SKM-1 treated with dmso at 0.1 percent for 144 hours (cell line): Measurements from ENCODE around the gene LIMK2.

Source experiments
- DNase-seq: peaks from one replicate; lab custom pipeline; 2025; ENCODE audit not compliant: unreplicated experiment; lab: John Stamatoyannopoulos, UW

Gene LIMK2

GRCh38 chr22:31327806-31328543 lies 115.9 kb downstream of the LIMK2 start:
- DNase-seq: no peak

GRCh38 chr22:31328544-31328960 lies 116.5 kb downstream of the LIMK2 start:
- DNase-seq: no peak

GRCh38 chr22:31329029-31329428 lies 116.9 kb downstream of the LIMK2 start:
- no peak for DNase-seq
